ENCODE results near the gene GALNT15.
A peak's percentile ranks its signal among the peaks of the same experiment; 100 is the strongest.

Gene GALNT15

DNA sequence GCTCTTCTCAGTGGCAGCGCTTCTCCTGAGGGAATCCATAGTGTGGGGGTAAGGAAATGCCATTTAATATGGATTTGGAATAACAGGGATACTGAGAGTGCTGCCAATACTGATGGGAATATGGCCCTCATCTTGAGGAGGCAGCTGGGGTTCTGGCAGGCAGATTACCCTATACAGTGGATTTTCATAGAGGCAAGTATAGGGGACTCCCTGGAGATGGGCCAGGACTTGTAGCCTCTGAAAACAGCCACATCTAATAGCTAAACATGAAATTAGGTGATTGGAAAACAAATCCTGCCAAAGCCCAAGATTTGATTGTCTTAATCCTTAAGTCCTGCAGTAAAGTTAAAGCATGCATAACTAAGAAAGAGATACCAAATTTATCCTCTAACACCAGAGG is 59.3 kb downstream of the GALNT15 start:
- DNase-seq: no peak

- no peak for DNase-seq
Observed at GRCh38 chr3:16234281-16234680, 59.8 kb downstream of the GALNT15 start.

- DNase-seq: no peak
Observed at GRCh38 chr3:16236030-16236639, 61.7 kb downstream of the GALNT15 start.

- no peak for DNase-seq
Observed at GRCh38 chr3:16236856-16237393, 62.4 kb downstream of the GALNT15 start.

DNA sequence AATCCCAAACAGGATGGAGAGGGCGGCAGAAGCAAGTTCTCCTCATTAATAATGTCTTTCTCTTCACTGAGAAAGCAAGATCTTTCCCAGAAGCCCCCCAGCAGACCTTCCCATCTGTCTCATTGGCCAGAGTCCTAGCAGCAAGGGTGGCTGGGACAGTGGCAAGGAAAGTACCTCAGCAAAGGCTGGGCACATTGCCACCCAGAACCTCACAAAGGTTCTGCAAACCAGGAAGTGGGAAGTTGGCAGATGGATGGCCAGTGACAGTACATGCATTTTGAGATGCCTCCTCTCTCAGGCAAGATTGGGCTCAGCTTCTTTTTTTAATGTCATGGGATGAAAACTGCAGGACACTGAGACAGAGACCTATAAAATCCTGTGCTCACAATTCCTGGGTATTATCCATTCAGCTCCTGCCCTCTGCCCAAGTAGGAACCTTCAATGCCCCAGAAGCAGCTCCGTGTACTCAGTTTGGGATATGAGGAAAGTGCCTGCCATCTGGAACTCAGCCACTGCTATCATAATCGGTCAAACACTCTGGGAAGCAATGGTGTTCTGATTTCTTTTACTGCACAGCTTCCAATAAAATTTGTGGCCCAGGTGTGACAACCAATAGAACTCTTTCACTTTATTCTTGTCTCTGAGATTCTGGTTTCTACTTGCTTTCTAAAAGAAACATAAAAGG is 64.7 kb downstream of the GALNT15 start:
- no peak for DNase-seq

GRCh38 chr3:16239780-16240179 is 65.3 kb downstream of the GALNT15 start:
- DNase-seq: no peak

DNA sequence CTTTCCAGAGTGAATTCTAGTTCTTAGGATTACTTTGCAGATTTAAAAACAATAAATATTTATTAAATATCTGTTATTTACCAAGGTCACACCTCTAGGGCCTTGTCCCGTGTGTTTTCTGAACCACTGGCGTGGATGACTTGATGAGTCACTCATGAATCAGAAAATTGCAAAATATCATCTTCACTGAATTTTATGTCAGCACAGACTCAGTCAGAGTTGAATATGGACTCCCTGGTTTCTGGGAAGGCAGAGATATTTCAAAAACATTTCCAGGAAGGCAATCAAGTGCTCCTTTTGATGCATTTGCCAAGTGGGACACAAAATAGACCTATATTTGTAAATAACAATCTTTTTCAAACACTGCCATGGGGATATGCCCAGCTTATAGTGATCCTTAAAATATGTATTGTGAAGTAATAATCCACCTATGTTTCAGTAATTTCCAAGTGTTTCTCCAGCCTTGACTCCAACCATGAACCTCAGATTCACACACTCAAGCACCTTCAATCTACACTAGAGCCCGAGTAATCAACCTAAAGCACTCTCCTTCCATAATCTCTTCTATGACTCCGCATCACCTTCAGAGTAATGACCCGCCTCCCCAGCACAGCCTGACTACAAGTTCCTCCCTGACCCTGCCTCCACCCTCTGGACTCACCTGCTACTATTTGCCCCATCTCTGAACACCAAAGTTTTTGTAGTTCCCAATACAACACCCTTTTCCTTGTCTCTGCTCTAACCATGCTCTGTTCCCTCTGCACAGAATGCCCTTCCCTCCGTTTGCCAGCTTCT is 65.9 kb downstream of the GALNT15 start:
- no peak for DNase-seq

- DNase-seq: no peak
Observed at GRCh38 chr3:16241225-16241624, 66.7 kb downstream of the GALNT15 start.

- DNase-seq: no peak
Observed at GRCh38 chr3:16242177-16242576, 67.7 kb downstream of the GALNT15 start.

DNA sequence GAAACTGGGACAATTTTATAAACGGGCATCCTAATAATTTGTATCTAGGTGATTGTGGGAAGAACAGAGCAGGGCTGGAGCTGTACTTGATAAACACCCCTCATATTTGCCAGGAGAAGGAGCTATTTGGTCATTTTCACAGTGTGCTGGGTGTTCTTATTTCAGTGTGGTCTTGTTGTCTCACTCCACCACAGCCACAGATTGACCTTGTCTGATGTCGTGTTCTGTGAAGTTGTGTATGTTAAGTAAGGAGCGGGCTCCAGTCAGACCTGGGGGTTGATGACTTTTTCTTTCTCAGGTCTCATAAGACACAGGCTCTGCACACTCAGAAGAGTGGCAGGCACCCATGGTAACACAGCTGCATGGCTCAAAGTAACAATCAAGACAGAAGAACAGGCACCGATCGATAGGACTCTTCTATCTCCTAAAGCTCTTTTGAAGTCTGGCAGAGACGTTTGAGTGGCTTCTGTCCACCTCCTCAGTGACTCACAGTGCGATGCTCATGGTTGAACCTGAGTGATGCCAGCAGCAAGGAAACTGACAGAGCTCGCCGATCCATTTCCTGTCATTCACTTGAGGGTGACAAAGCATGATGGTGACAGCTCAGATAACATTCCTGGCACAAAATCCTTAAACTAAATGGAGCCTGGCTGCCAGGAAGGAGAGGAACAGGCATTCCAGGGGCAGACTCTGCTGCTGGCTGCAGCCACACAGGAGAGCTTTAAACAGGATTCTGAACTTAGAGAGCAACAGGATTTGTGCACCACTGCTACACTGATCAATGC is 69.4 kb downstream of the GALNT15 start:
- DNase-seq: no peak

DNA sequence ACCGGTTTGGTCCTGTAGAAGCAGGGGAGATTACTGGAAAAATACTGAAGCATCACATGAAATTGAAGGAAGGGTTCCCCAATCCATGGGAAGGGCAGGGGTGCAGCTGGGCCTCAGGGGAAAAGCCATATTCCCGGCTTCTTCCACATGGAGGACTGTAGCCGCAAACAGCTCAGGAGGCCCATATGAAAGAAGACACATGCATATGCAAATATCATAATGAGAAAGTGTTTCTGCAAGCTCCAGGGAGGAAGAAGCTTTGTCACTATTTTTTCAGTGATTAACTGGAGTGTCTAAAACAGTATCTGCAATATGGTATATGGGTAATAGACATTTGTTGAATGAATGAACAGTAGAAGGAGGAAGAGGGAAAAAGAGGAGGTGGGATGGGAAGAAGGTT is 71.1 kb downstream of the GALNT15 start:
- DNase-seq: no peak

DNA sequence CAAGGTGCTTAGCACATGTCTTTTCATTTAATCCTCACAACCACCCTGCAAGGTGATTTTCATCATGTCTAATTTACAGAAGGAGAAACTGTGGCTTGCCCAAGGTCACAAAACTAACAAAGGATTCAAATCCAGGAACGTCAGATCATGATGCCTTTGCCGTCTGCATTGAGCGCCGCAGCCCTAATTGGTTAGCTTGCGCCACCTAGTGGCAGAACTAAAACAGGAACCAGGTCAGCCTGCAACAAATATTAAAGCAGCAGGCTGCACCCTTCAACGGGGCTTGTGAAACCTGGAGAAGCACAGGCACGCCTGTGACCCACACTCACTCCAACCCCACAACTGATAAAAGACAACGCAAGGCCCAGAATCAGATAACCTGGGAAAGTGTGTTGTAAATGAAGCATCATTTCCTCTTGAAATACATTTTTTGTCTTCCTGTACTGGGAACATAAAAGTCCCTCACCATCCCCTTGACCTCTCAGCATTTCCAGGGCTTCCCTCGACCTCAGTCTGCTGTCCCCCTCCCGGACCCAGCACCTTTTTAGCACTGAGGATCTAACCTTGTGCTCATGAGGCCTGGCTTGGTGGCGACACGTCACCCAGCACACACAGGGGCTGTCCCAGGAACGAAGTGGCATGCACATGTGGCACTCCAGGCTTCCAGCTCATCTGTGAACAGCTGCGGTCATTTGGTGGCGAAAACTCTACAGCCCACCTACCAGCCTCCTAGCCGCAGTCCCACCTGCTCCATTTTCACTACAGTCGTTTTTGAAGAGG is 73.0 kb downstream of the GALNT15 start:
- peak; percentile 71 for DNase-seq

DNA sequence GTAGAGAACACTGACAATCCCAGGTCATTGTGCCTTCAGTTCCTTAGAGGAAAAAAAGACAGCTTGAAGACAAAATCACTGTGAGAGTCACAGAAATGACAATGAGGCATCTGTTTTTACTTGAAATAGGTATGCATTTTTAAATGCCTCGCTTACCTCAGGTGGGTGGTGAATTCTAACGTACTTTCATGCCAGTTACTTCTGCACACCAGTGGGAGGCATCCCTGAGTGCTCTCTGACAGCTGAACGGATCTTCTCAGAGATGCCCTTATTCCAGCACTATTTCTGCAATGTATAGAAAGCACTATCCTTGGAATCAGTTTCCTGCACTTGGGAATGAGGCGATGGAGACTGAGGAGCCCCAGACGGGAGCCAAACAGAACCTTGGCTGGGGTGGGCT is 74.1 kb downstream of the GALNT15 start:
- DNase-seq: no peak

DNA sequence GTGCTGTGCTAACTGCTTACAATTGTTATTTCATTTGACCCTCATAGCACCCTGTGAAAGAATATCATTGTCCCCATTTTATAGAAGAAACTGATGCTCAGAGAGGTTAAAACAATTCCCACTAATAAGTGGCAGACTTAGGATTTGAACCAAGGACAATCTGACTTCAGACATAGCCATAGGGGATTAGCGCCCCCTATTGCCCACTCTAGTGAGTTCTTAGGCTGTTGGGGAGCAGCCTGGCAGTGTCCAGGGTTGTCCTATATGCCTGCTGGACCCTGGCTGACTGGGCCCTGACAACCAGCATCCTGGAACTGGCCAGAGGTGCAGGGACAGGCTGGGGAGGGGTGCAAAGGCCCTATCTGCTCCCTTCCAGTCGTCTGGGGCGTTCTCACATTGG is 74.9 kb downstream of the GALNT15 start:
- no peak for DNase-seq

DNA sequence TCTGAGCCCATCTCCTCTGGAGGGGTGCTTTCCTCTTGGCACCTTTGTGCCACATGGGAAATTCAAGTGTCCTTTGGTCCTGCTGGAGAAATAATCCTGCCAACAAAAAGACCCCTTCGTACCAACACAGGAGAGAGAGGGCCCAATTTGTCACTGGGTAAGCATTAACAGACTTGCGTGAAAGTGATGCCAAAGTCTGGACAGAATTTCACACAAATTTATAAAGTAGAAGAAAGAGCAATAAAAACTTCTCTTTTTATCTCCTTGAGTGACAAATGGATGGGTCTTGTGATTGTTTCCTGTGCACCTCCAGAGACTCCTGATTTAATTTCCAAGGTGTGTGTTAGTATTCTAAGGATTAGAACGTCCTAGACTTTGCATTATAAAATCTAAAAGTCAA is 75.4 kb downstream of the GALNT15 start:
- no peak for DNase-seq

GRCh38 chr3:16251316-16252085 is 77.0 kb downstream of the GALNT15 start:
- DNase-seq: no peak

- DNase-seq: no peak
Observed at GRCh38 chr3:16252243-16252978, 77.9 kb downstream of the GALNT15 start.

DNA sequence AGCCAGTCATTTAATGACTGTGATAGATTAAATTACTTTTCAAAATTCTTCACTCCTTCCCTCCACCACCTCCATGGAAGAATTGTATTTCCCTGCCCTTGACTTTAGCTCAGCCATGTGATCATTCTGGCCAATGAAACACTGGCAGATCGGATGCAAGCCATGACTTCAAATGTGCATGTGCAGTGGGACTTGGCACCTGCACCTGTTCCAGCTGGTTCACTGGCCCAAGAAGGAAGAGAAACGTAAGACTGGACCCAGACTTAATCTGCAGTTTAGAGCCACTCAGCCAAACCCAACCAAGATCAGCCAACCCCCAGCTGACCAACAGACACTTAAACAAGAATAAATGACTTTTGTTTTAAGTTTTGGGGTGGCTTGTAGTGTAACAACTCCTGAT is 78.5 kb downstream of the GALNT15 start:
- DNase-seq: no peak

GRCh38 chr3:16253601-16254000 is 79.1 kb downstream of the GALNT15 start:
- no peak for DNase-seq

DNA sequence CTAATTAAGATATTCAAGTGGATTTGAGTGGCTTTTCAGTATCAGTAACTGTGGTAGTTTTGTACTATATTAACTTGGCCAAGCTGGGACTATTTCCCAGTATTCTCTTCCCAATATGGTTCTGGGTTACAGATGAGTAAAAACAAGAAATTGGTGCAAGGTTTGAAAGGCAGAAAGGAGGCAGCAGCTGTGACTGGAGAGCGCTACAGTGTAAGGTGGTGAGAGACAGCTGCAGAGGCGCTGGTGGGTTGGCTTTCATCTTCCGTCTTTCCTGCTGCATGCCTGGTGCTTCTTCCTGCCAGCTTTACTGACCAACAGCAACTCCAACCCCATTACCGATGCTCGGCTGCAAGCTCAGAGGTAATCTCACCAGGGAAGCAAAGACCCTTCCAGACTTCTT is 80.4 kb downstream of the GALNT15 start:
- no peak for DNase-seq

GRCh38 chr3:16255326-16255725 is 80.8 kb downstream of the GALNT15 start:
- DNase-seq: no peak
